Adrenal gland (tissue), 12 donors: ENCODE measurements around the gene SENP8. TPM values are rescaled to one million over a fixed set of nuclear protein-coding genes. Genes with fewer than 3 reads are reported as not detected.

Source experiments
- DNase-seq, 7 donors: peaks; one replicate each; pipeline ENCODE4 v3.0.0-alpha.2; 2019 to 2020
- H3K27ac ChIP-seq, 5 donors: fragments of 200-600 bp; sonication (generic) in 4 of 5; 1 replicate in 3 of 5; 2 replicates in 2 of 5; pipeline versions ENCODE4 v1.5.1 to v1.8.0; 2016 to 2020; ENCODE audit warnings: mild to moderate bottlenecking in 1 of 5
- H3K27me3 ChIP-seq: fragments of 200-600 bp; 2 replicates; pipeline ENCODE4 v1.8.0; 2021
- H3K36me3 ChIP-seq, 2 donors: fragments of 200-600 bp; replicated peaks in 1 of 2; 1 replicate in 1 of 2; 2 replicates in 1 of 2; pipeline versions ENCODE4 v1.5.1 to v1.8.0; 2018 to 2022
- H3K4me1 ChIP-seq, 2 donors: fragments of 200-600 bp; replicated peaks in 1 of 2; 1 replicate in 1 of 2; 2 replicates in 1 of 2; pipeline versions ENCODE4 v1.5.1 to v1.8.0; 2018 to 2021
- H3K4me3 ChIP-seq, 4 donors: fragments of 200-600 bp; sonication (generic) in 3 of 4; one replicate each; pipeline ENCODE4 v1.5.1; 2016 to 2018
- H3K9me3 ChIP-seq, 3 donors: fragments of 200-600 bp; sonication (generic) in 1 of 3; replicated peaks in 1 of 3; 1 replicate in 2 of 3; 2 replicates in 1 of 3; pipeline versions ENCODE4 v1.5.1 to v1.8.0; 2016 to 2021
- POLR2A ChIP-seq, 2 donors: fragments of 450-650 bp; IDR thresholded peaks; one replicate each; pipeline ENCODE4 v1.6.1; 2017; ENCODE audit warnings: antibody characterized with exemption in 2 of 2, mild to moderate bottlenecking in 2 of 2, moderate library complexity in 1 of 2
- WGBS, 4 donors: extraction: QIAGEN DNeasy Blood & Tissue Kit in 2 of 4; methylation state at CpG; one replicate each; pipeline versions ENCODE4 v1.1.5 to v1.1.7; 2013 to 2017; 5-methylcytosine and 5-hydroxymethylcytosine counted together
- intact Hi-C, 2 donors: fragments of 100-400 bp; cut with DNase I; formaldehyde crosslinking; loops; one replicate each; pipeline versions ENCODE4 v1.14.1 to v1.15.0; 2022 to 2023
- polyA plus RNA-seq, 3 donors: library from polyadenylated mRNA; stranded (reverse); fragments of 200-250 nt in 2 of 3; fragments of 350-450 nt in 1 of 3; fragmentation: Illumina TruSeq in 1 of 3; extraction: RNeasy Lipid Tissue Mini Kit (QIAGEN cat#74804) in 1 of 3; gene quantifications; one replicate each; pipeline ENCODE4 v1.2.3, GENCODE V29; 2013 to 2014
- total RNA-seq, 9 donors: library from RNA; depleted of rRNA in 4 of 9; stranded (reverse); fragments of >200 nt in 4 of 9; fragments of 120-200 nt in 1 of 9; fragmentation: NEBNext Ultra II Directional in 1 of 9; extraction: Animal tissue kit (Norgen Biotek cat#: 25700) in 1 of 9; gene quantifications; one replicate each; pipeline versions ENCODE4 v1.1.0 to v1.2.4, GENCODE V29; 2013 to 2023
- TF ChIP-seq, protein P1 (sequence below), 6 experiments: fragments of 450-650 bp in 4 of 6; fragments of 200-600 bp in 2 of 6; sonication (generic) in 1 of 6; IDR thresholded peaks; 1 replicate in 5 of 6; 2 replicates in 1 of 6; pipeline versions ENCODE4 v1.5.1 to v1.8.0; 2016 to 2021; ENCODE audit warnings: antibody characterized with exemption in 6 of 6, mild to moderate bottlenecking in 2 of 6, moderate library complexity in 1 of 6
- donor health status: healthy with polysubstance abuse.
- donor health status: Bipolar disorder and iron deficiency.
- donor health status: DM: yes; HTN: yes; CAD: no.
- donor health status: DM: no; HTN: no; CAD: no.
- donor health status: DM: no; HTN: no; CAD: no.
- donor health status: DM: yes; HTN: yes; CAD: no.

Gene SENP8
- total and polyA plus RNA-seq, 12 donors, result 0.94 to 6.0 (median 3.5) TPM

DNA sequence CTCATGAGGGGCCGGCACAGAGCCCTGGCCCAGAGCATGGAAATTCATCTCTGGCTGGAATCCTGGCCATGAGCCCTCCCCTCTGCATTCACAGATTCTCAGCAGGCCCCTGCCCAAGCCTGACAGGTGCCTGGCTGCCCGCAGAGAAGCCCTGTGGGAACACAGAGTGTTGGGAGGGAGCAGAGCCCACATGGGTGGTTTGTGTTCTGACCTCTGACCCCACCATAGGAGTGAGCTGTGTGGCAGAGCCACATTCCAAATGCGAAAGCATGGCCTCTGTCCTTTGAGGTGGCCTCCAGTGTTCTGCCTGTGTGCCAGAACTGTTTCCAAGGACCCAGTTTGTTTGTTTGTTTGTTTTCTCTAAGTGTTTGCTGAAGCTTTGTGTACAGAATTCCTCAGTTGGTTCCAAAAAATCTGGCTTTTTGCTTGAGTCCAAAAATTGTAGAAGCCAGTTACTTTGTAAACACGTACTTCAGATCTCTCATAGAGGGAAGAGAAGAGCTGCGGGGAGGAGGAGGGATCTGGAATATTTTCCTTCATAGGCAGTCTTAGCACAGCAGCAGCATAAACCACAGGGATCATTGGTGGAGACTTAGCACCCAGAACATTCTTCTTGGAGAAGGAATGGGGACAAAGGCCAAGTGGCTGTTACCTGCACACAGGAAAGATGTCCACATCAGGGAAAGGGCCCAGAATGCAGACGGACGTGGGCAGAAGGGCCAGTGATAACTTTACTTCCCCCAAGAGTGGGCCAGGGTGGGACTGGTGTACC, 43.3 kb downstream of the SENP8 start:
- intact Hi-C loops, result no loop called here
- Histone ChIP-seq H3K27me3 (no peaks in the 10 kb centered on the region), H3K4me1 (no peaks in the 10 kb centered on the region), H3K4me3 (no peak overlapping the region), H3K36me3 (no peaks in the 10 kb centered on the region), H3K27ac (no peak overlapping the region), H3K9me3 (no peaks in the 10 kb centered on the region)
- TF ChIP-seq, protein P1, sequence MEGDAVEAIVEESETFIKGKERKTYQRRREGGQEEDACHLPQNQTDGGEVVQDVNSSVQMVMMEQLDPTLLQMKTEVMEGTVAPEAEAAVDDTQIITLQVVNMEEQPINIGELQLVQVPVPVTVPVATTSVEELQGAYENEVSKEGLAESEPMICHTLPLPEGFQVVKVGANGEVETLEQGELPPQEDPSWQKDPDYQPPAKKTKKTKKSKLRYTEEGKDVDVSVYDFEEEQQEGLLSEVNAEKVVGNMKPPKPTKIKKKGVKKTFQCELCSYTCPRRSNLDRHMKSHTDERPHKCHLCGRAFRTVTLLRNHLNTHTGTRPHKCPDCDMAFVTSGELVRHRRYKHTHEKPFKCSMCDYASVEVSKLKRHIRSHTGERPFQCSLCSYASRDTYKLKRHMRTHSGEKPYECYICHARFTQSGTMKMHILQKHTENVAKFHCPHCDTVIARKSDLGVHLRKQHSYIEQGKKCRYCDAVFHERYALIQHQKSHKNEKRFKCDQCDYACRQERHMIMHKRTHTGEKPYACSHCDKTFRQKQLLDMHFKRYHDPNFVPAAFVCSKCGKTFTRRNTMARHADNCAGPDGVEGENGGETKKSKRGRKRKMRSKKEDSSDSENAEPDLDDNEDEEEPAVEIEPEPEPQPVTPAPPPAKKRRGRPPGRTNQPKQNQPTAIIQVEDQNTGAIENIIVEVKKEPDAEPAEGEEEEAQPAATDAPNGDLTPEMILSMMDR (IDR thresholded peaks at IDR 0.05), result no peak
- TF ChIP-seq POLR2A (IDR thresholded peaks at IDR 0.05), result no peak
- WGBS, 4 donors, result 85 to 92% (median 89%) methylated on average over 6 to 7 of the region's 7 CpGs
- DNase-seq, result no peak

DNA sequence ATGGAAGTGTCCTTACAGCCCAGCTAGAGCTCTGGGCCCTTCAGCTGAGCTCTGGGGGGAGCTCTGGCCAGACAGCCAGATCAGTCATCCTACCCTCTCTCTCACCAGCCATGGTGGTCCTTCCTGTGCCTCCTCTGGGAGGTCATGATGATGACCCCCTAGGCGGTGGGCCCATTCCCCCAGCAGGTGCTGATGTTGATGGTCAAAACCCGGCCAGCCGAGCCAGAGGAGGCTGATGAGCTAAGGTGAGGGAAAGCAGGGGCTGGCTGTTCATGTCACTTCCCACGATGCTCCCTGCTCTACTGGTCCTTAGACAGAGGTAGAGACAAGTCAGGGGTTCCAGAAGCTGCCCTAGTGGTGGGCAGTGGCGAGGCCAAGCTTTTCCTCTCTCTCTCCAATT, 44.4 kb downstream of the SENP8 start:
- Histone ChIP-seq H3K4me1 (no peaks in the 10 kb centered on the region), H3K9me3 (no peaks in the 10 kb centered on the region), H3K36me3 (no peaks in the 10 kb centered on the region), H3K4me3 (no peak overlapping the region), H3K27me3 (no peaks in the 10 kb centered on the region), H3K27ac (no peak overlapping the region)
- 84 to 95% (median 92%) methylated on average over 2 to 5 of the region's 5 CpGs for WGBS, 4 donors
- DNase-seq, result no peak
- intact Hi-C loops, result no loop called here
- TF ChIP-seq, protein P1 (IDR thresholded peaks at IDR 0.05), result no peak
- TF ChIP-seq POLR2A (IDR thresholded peaks at IDR 0.05), result no peak

DNA sequence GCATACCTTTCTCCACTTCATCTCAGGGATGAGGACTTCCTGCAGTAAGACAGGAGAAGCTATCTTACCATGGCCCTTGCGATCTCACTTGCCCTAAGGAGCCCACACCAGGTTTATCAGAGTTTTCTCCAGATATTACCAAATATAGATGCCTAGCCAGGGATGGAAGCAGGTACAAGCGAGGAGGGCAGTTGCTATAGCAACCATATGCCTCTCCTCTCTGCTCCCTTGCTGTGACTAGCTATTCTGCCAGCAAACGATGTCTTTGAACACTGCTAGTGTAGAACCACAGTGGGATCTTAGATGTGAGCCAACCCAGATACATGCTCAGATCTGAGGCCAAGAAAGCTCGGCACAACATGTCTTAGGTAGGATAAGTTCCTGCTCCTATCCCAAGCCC, 45.5 kb downstream of the SENP8 start:
- H3K27me3 ChIP-seq, result no peaks in the 10 kb centered on the region
- TF ChIP-seq POLR2A (IDR thresholded peaks at IDR 0.05), result no peak
- TF ChIP-seq, protein P1 (IDR thresholded peaks at IDR 0.05), result no peak
- no peak overlapping the region for H3K4me3 ChIP-seq
- H3K36me3 ChIP-seq, result no peaks in the 10 kb centered on the region
- WGBS, 4 donors, result 71 to 84% (median 76%) methylated on average over 4 of the region's 4 CpGs
- no peaks in the 10 kb centered on the region for H3K9me3 ChIP-seq
- intact Hi-C loops, result no loop called here
- no peak overlapping the region for H3K27ac ChIP-seq
- H3K4me1 ChIP-seq, result no peaks in the 10 kb centered on the region
- DNase-seq, result no peak

DNA sequence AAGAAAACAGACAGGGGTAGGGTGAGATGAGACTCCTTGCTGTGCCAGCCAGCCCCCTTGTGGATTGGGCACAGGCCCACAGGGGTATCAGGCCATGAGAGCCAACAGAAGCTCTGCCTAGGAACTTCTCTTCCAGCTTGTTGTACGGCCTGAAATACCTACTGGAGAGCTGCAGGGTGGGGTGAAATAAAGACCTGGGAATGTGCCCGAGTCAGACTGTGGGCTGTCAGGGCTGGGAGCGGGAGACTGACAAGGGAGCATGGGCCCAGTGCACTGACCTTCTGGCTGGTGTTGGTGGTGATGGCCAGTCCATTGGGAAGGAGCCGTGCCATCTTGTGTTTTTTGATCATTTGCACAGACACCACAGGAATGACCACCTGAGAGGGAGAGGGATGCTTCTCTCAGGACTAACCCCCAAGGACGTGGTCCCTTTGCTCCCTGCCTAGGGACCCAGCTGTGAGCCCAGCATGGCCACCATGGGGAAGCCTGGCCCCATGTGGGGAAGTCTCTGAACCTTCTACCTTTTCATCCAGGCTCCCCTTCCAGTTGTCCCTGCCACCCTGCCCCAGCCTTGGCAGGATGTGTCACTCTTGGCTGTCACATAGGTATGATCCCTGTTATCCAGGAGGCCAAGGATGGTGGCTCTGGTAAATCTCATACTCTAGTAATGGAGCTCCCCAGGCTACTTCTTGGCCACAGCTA, 48.7 kb downstream of the SENP8 start:
- intact Hi-C loops, result no loop called here
- no peak for DNase-seq
- no peak overlapping the region for H3K4me3 ChIP-seq
- WGBS, 4 donors, result 87 to 92% (median 90%) methylated on average over 4 to 5 of the region's 5 CpGs
- no peaks in the 10 kb centered on the region for H3K27me3 ChIP-seq
- H3K9me3 ChIP-seq, result no peaks in the 10 kb centered on the region
- H3K27ac ChIP-seq, result no peak overlapping the region
- no peaks in the 10 kb centered on the region for H3K4me1 ChIP-seq
- H3K36me3 ChIP-seq, result no peaks in the 10 kb centered on the region
- TF ChIP-seq, protein P1 (IDR thresholded peaks at IDR 0.05), result no peak
- no peak for TF ChIP-seq POLR2A (IDR thresholded peaks at IDR 0.05)
